DOHH2 (cell line): ENCODE measurements around the gene PURB.
"Not testable (repeated sequence)": the region's sequence is repeated elsewhere in the genome, so short reads cannot be mapped to it uniquely, and the experiment has no call there.

Experiments
- H3F3A ChIP-seq: fragments of 200-600 bp; sonication (generic), shearing (Covaris generic); 2 replicates; pipeline ENCODE4 v1.6.0; 2016; ENCODE audit warnings: antibody characterized with exemption, mild to moderate bottlenecking; ENCODE audit not compliant: control insufficient read depth, insufficient read depth
- H3K27ac ChIP-seq: fragments of 200-600 bp; sonication (generic); 2 replicates; pipeline ENCODE4 v1.5.1; 2014; ENCODE audit warnings: low read depth, mild to moderate bottlenecking, low read length, moderate library complexity
- H3K27me3 ChIP-seq: fragments of 200-600 bp; sonication (generic); 2 replicates; pipeline ENCODE4 v1.6.1; 2014; ENCODE audit warnings: mild to moderate bottlenecking, low read length, mixed read lengths; ENCODE audit not compliant: control insufficient read depth
- H3K36me3 ChIP-seq: fragments of 200-600 bp; sonication (generic); 2 replicates; pipeline ENCODE4 v1.6.1; 2014; ENCODE audit warnings: mild to moderate bottlenecking, low read length, moderate library complexity, mixed read lengths; ENCODE audit not compliant: control insufficient read depth
- H3K4me1 ChIP-seq: fragments of 200-600 bp; sonication (generic); 2 replicates; pipeline ENCODE4 v1.6.1; 2014; ENCODE audit warnings: mild to moderate bottlenecking, low read length, mixed read lengths; ENCODE audit not compliant: control insufficient read depth
- H3K4me2 ChIP-seq: fragments of 200-600 bp; sonication (generic); 2 replicates; pipeline ENCODE4 v1.6.0; 2014; ENCODE audit warnings: mild to moderate bottlenecking, low read length, moderate library complexity
- H3K4me3 ChIP-seq: fragments of 200-600 bp; sonication (generic); 2 replicates; pipeline ENCODE4 v1.5.1; 2014; ENCODE audit warnings: mild to moderate bottlenecking, low read length, mixed read lengths
- H3K79me2 ChIP-seq: fragments of 200-600 bp; sonication (generic); 2 replicates; pipeline ENCODE4 v1.6.1; 2014; ENCODE audit warnings: mild to moderate bottlenecking, low read length, mixed read lengths; ENCODE audit not compliant: control insufficient read depth
- H3K9me2 ChIP-seq: fragments of 200-600 bp; sonication (generic); replicated peaks from 2 replicates; pipeline ENCODE4 v1.6.1; 2014; ENCODE audit warnings: mild to moderate bottlenecking, low read length, mixed read lengths; ENCODE audit not compliant: control insufficient read depth
- H3K9me3 ChIP-seq: fragments of 200-600 bp; sonication (generic); 2 replicates; pipeline ENCODE4 v1.6.1; 2014; ENCODE audit warnings: antibody characterized with exemption, low read length, mixed read lengths; ENCODE audit not compliant: control insufficient read depth, insufficient read depth
- H4K20me1 ChIP-seq: fragments of 200-600 bp; sonication (generic); 2 replicates; pipeline ENCODE4 v1.6.0; 2014; ENCODE audit warnings: low read depth, mild to moderate bottlenecking, antibody characterized with exemption, low read length, moderate library complexity; ENCODE audit not compliant: control insufficient read depth, insufficient read depth
- EZH2phosphoT487 ChIP-seq: fragments of 200-600 bp; sonication (generic); IDR thresholded peaks from 2 replicates; pipeline ENCODE4 v1.6.1; 2017; ENCODE audit warnings: borderline replicate concordance, mild to moderate bottlenecking, antibody characterized with exemption, low read length, moderate library complexity, mixed read lengths
- TF ChIP-seq, protein P1 (sequence below): fragments of 200-600 bp; sonication (generic); IDR thresholded peaks from one replicate; pipeline ENCODE4 v1.5.1; 2014; ENCODE audit warnings: antibody characterized with exemption, mild to moderate bottlenecking, low read depth, low read length; ENCODE audit not compliant: poor library complexity, severe bottlenecking

Gene PURB

DNA sequence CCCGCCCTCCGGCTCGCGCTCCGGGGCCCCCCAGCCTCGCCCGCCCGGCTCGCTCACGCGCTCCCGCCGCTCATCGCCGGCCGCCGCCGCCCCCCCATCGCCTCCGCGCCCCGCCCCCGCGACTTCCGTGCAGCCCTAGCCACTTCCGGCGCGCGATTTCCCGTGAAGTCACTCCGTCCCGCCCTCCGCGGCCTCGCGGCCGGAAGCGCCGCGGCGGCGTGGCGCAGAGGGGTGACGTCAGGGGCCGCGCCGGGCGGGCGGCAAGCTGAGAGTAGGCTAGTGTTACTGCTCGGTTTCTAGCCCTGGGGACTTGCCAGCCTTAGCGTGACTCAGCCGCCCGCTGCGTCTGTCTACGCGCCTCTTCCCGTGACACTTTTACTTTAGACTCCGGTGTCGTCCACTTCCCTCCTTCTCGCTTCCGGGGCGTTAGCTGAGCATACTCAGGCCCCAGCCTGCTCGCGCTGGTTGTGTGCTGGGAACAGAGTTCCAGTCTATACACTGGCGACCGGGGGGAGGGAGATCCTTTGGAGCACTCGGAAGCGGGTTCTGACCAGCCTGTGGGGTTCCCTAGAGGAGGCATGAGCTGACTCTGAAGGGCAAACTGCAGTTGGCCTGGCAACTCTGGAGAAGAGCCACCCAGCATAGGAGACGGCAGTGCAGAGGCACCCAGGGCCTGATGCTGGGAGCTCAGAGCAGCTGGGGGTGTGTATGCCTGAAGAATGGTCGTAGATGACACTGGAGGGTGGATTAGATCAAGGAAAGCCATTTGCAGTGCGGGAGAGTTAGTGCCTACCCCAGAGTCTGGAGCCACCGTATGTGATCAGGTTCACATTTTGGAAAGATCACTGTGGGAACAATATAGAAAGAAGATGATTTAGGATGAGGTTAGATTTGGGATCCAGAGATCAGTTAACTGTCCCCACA lies at the start of gene PURB:
PURB (minus strand) TSS at position 137 of the 924 bp plus-strand sequence. CDS start 182 bp downstream, outside the sequence.
- Histone ChIP-seq H3K4me3 (peak within 1 kb of the TSS; percentile 88), H3K36me3 (peaks cover 46% of the 10 kb centered on the region), H3K9me3 (no peaks in the 10 kb centered on the region), H3K27me3 (no peaks in the 10 kb centered on the region), H4K20me1 (peaks cover 35% of the 10 kb centered on the region), H3F3A (peaks cover 15% of the 10 kb centered on the region), H3K79me2 (peaks cover 58% of the 10 kb centered on the region), H3K9me2 (no peaks in the 10 kb centered on the region), H3K4me2 (peak within 1 kb of the TSS; percentile 90), H3K27ac (peak within 1 kb of the TSS; percentile 90), H3K4me1 (peaks cover 60% of the 10 kb centered on the region)
- no peak for TF ChIP-seq EZH2phosphoT487
- TF ChIP-seq, protein P1, sequence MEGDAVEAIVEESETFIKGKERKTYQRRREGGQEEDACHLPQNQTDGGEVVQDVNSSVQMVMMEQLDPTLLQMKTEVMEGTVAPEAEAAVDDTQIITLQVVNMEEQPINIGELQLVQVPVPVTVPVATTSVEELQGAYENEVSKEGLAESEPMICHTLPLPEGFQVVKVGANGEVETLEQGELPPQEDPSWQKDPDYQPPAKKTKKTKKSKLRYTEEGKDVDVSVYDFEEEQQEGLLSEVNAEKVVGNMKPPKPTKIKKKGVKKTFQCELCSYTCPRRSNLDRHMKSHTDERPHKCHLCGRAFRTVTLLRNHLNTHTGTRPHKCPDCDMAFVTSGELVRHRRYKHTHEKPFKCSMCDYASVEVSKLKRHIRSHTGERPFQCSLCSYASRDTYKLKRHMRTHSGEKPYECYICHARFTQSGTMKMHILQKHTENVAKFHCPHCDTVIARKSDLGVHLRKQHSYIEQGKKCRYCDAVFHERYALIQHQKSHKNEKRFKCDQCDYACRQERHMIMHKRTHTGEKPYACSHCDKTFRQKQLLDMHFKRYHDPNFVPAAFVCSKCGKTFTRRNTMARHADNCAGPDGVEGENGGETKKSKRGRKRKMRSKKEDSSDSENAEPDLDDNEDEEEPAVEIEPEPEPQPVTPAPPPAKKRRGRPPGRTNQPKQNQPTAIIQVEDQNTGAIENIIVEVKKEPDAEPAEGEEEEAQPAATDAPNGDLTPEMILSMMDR: no peak

DNA sequence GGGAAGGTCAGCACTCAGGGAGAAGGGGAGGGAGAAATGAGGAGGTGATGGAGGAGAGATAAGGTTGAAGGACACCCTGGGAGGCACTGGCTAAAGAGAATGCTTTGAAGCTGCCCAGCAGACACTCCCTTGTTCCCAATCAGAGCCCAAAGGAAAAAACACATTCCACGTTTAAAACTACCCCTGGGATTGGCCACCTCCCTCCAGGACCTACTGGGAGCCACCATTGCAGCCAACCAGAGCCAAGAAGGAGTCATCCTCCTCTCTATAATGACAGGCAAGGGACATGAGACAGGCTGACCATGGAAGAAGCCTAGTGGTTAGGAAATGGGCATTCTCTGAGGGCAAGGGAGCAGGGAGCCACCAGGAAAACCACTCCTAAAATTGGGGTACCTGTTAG lies 49.7 kb upstream of the PURB start:
- Histone ChIP-seq H3K27me3 (peaks cover 39% of the 10 kb centered on the region), H4K20me1 (no peaks in the 10 kb centered on the region), H3K36me3 (no peaks in the 10 kb centered on the region), H3K4me2 (no peak overlapping the region), H3K27ac (no peak overlapping the region), H3K79me2 (no peaks in the 10 kb centered on the region), H3K9me2 (no peaks in the 10 kb centered on the region), H3K4me3 (no peak overlapping the region), H3K9me3 (no peaks in the 10 kb centered on the region), H3K4me1 (no peaks in the 10 kb centered on the region), H3F3A (no peaks in the 10 kb centered on the region)
- TF ChIP-seq, protein P1: no peak

DNA sequence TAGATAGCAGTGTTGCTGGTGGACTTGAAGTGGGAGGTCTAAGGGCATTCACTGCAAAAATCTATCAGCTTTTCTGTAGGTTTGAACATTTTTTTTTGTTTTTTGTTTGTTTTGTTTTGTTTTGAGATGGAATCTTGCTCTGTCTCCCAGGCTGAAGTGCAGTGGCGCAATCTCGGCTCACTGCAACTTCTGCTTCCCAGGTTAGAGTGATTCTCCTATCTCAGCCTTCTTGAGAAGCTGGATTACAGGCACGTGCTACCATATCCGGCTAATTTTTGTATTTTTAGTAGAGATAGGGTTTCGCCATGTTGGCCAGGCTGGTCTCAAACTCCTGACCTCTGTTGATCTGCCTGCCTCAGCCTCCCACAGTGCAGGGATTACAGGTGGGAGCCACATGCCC lies 49.2 kb upstream of the PURB start:
- H3F3A ChIP-seq, H3K27ac ChIP-seq, H3K79me2 ChIP-seq, H3K9me3 ChIP-seq, H4K20me1 ChIP-seq, H3K36me3 ChIP-seq, H3K4me3 ChIP-seq, H3K4me2 ChIP-seq, H3K9me2 ChIP-seq, H3K4me1 ChIP-seq: not testable (repeated sequence)
- H3K27me3 ChIP-seq: peaks cover 36% of the 10 kb centered on the region

DNA sequence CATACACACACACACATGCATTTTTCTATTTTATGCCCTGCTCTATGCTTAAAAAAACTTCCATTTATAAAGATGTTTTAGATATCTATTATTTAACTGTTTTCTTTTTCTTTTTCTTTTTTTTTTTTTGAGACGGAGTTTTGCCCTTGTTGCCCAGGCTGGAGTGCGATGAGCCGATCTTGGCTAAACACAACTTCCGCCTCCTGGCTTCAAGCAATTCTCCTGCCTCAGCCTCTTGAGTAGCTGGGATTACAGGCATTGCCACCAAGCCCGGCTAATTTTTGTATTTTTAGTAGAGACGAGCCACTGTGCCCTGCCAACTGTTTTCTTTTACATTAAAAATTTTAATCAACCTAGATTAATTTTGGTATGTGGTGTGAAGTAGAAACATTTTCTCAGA lies 45.6 kb upstream of the PURB start:
- H3K79me2 ChIP-seq: no peaks in the 10 kb centered on the region
- H3K4me2 ChIP-seq: no peak overlapping the region
- H3K27ac ChIP-seq: no peak overlapping the region
- H3K9me3 ChIP-seq: no peaks in the 10 kb centered on the region
- no peaks in the 10 kb centered on the region for H3K4me1 ChIP-seq
- no peak overlapping the region for H3K4me3 ChIP-seq
- TF ChIP-seq EZH2phosphoT487: no peak
- TF ChIP-seq, protein P1: no peak
- H3K9me2 ChIP-seq: no peaks in the 10 kb centered on the region
- no peaks in the 10 kb centered on the region for H4K20me1 ChIP-seq
- H3K27me3 ChIP-seq: peaks cover 30% of the 10 kb centered on the region
- no peaks in the 10 kb centered on the region for H3F3A ChIP-seq
- H3K36me3 ChIP-seq: no peaks in the 10 kb centered on the region
